Measurements from ENCODE around the gene DOCK3. TPM values are rescaled to one million over a fixed set of nuclear protein-coding genes. Genes with fewer than 3 reads are reported as not detected.
"Not testable (repeated sequence)": the region's sequence is repeated elsewhere in the genome, so short reads cannot be mapped to it uniquely, and the experiment has no call there.

Gene DOCK3
- total RNA-seq, 2 experiments from 2014 or later = 0.93 to 1.1 TPM

- Mint-ChIP-seq H3K9me3 (no peaks in the 10 kb centered on the region), H3K27ac (no peak overlapping the region), H3K27me3 (peaks cover 8% of the 10 kb centered on the region), H3K4me1 (ENCODE audit: low read depth) (no peaks in the 10 kb centered on the region), H3K4me3 (no peak overlapping the region), H3K36me3 (ENCODE audit: low read depth) (peaks cover 25% of the 10 kb centered on the region)
- Histone ChIP-seq H3K27me3 (ENCODE audit: control insufficient read depth in 1 of 2, insufficient read depth in 2 of 2, low read length in 2 of 2) (no peaks in the 10 kb centered on the region), H3K4me1 (ENCODE audit: insufficient read depth, low read length) (no peaks in the 10 kb centered on the region), H3K27ac (ENCODE audit: low read depth in 1 of 2, low read length in 2 of 2) (no peak overlapping the region), H3K9me3 (ENCODE audit: control insufficient read depth in 1 of 2, insufficient read depth in 1 of 2, low read length in 2 of 2) (no peaks in the 10 kb centered on the region), H3K36me3 (ENCODE audit: insufficient read depth, low read length) (no peaks in the 10 kb centered on the region), H3K4me3 (ENCODE audit: low read length) (no peak overlapping the region)
- ChIA-PET CTCF (no interaction called here), POLR2A (no interaction called here)
- no peak for ATAC-seq (ENCODE audit: poor library complexity)
- intact Hi-C loops (cut with DNase I, micrococcal nuclease) = no loop called here
- TF ChIP-seq CTCF (IDR thresholded peaks at IDR 0.05) = no peak
- peak in 2 of 14 experiments; percentile 25 for DNase-seq
These were observed 583.1 kb downstream of the DOCK3 start for GRCh38 chr3:51257870-51258269.

- H3K9me3 ChIP-seq (ENCODE audit: control insufficient read depth in 1 of 2, insufficient read depth in 1 of 2, low read length in 2 of 2); H3K4me3 Mint-ChIP-seq; POLR2A ChIA-PET; H3K27me3 ChIP-seq (ENCODE audit: control insufficient read depth in 1 of 2, insufficient read depth in 2 of 2, low read length in 2 of 2); H3K4me1 Mint-ChIP-seq (ENCODE audit: low read depth); intact Hi-C loops (cut with DNase I, micrococcal nuclease); ATAC-seq (ENCODE audit: poor library complexity); H3K27me3 Mint-ChIP-seq; CTCF ChIA-PET; H3K4me1 ChIP-seq (ENCODE audit: insufficient read depth, low read length); DNase-seq; H3K4me3 ChIP-seq (ENCODE audit: low read length); H3K9me3 Mint-ChIP-seq; H3K27ac ChIP-seq (ENCODE audit: low read depth in 1 of 2, low read length in 2 of 2); H3K36me3 ChIP-seq (ENCODE audit: insufficient read depth, low read length); H3K27ac Mint-ChIP-seq: not testable (repeated sequence)
- peaks cover 20% of the 10 kb centered on the region for H3K36me3 Mint-ChIP-seq (ENCODE audit: low read depth)
These were observed 589.4 kb downstream of the DOCK3 start for GRCh38 chr3:51264166-51264565.

GRCh38 chr3:51268132-51268531, 593.4 kb downstream of the DOCK3 start:
- peaks cover 8% of the 10 kb centered on the region for H3K36me3 Mint-ChIP-seq (ENCODE audit: low read depth)
- ATAC-seq (ENCODE audit: poor library complexity) (no peak), DNase-seq (no peak)
- H3K4me1 Mint-ChIP-seq (ENCODE audit: low read depth) = peaks cover 37% of the 10 kb centered on the region
- ChIA-PET CTCF (no interaction called here), POLR2A (interaction anchor here (0.5 kb wide), 1 partner anchor 21 kb away, joined by 3 read pairs; no protein-coding TSS in a partner anchor)
- no peak overlapping the region for H3K4me3 ChIP-seq (ENCODE audit: low read length)
- H3K4me3 Mint-ChIP-seq = no peak overlapping the region
- no peak overlapping the region for H3K27ac ChIP-seq (ENCODE audit: low read depth in 1 of 2, low read length in 2 of 2)
- peak overlapping the region; percentile 93 for H3K27ac Mint-ChIP-seq
- H3K9me3 Mint-ChIP-seq = no peaks in the 10 kb centered on the region
- TF ChIP-seq CTCF (IDR thresholded peaks at IDR 0.05) = no peak
- H3K27me3 ChIP-seq (ENCODE audit: control insufficient read depth in 1 of 2, insufficient read depth in 2 of 2, low read length in 2 of 2) = no peaks in the 10 kb centered on the region
- peaks cover 21% of the 10 kb centered on the region for H3K4me1 ChIP-seq (ENCODE audit: insufficient read depth, low read length)
- H3K36me3 ChIP-seq (ENCODE audit: insufficient read depth, low read length) = no peaks in the 10 kb centered on the region
- no peaks in the 10 kb centered on the region for H3K9me3 ChIP-seq (ENCODE audit: control insufficient read depth in 1 of 2, insufficient read depth in 1 of 2, low read length in 2 of 2)
- intact Hi-C loops (cut with DNase I, micrococcal nuclease) = no loop called here
- H3K27me3 Mint-ChIP-seq = no peaks in the 10 kb centered on the region

GRCh38 chr3:51269466-51269865, 594.7 kb downstream of the DOCK3 start:
- no peak for ATAC-seq (ENCODE audit: poor library complexity)
- H3K4me3 ChIP-seq (ENCODE audit: low read length) = no peak overlapping the region
- peaks cover 21% of the 10 kb centered on the region for H3K4me1 ChIP-seq (ENCODE audit: insufficient read depth, low read length)
- Mint-ChIP-seq H3K36me3 (ENCODE audit: low read depth) (peaks cover 8% of the 10 kb centered on the region), H3K9me3 (no peaks in the 10 kb centered on the region), H3K4me1 (ENCODE audit: low read depth) (peaks cover 50% of the 10 kb centered on the region), H3K4me3 (no peak overlapping the region), H3K27me3 (no peaks in the 10 kb centered on the region), H3K27ac (peak overlapping the region; percentile 93)
- DNase-seq = no peak
- no peaks in the 10 kb centered on the region for H3K27me3 ChIP-seq (ENCODE audit: control insufficient read depth in 1 of 2, insufficient read depth in 2 of 2, low read length in 2 of 2)
- peak; percentile 22 for TF ChIP-seq CTCF (IDR thresholded peaks at IDR 0.05)
- ChIA-PET POLR2A (no interaction called here), CTCF (no interaction called here)
- no peak overlapping the region for H3K27ac ChIP-seq (ENCODE audit: low read depth in 1 of 2, low read length in 2 of 2)
- no peaks in the 10 kb centered on the region for H3K36me3 ChIP-seq (ENCODE audit: insufficient read depth, low read length)
- intact Hi-C loops (cut with DNase I, micrococcal nuclease) = no loop called here
- H3K9me3 ChIP-seq (ENCODE audit: control insufficient read depth in 1 of 2, insufficient read depth in 1 of 2, low read length in 2 of 2) = no peaks in the 10 kb centered on the region
